ENCODE data around the gene LRP1B.

DNA sequence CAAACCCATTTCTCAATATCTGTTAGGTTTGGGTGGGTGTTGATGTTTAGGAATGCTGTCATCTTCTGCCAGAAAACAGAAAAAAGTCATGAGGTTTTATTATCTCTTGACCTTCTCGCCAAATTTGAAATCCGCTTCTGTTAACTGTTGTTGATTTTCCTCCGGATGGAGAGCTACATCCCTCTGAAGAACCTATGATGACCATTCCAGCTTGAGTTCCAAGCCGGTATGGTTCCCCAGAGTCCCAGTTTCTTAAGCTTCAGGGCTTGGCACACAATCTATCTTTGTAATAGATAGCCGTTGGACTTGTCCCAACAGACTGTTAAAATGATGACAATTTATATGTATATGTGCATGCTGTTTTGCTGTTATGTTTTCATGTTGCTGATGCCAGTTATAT, 1201.0 kb downstream of the LRP1B start:
- TF ChIP-seq, protein P1, sequence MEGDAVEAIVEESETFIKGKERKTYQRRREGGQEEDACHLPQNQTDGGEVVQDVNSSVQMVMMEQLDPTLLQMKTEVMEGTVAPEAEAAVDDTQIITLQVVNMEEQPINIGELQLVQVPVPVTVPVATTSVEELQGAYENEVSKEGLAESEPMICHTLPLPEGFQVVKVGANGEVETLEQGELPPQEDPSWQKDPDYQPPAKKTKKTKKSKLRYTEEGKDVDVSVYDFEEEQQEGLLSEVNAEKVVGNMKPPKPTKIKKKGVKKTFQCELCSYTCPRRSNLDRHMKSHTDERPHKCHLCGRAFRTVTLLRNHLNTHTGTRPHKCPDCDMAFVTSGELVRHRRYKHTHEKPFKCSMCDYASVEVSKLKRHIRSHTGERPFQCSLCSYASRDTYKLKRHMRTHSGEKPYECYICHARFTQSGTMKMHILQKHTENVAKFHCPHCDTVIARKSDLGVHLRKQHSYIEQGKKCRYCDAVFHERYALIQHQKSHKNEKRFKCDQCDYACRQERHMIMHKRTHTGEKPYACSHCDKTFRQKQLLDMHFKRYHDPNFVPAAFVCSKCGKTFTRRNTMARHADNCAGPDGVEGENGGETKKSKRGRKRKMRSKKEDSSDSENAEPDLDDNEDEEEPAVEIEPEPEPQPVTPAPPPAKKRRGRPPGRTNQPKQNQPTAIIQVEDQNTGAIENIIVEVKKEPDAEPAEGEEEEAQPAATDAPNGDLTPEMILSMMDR (conservative IDR thresholded peaks at IDR 0.05; ENCODE audit: low read length), result no peak
- no peak for TF ChIP-seq EZH2phosphoT487 (IDR thresholded peaks at IDR 0.05; ENCODE audit: borderline replicate concordance)
